HEK293 (cell line): ENCODE measurements around the gene SUCNR1.

Experiments used
- CTCF ChIA-PET: fragments of 350-600 bp; formaldehyde crosslinking; extraction: SDS; loops from one replicate; lab custom pipeline; 2021; ENCODE audit warnings: antibody characterized with exemption; lab: Yijun Ruan, JAX
- POLR2A ChIA-PET: fragments of 300-600 bp; formaldehyde crosslinking; extraction: SDS; loops from one replicate; lab custom pipeline; 2020; ENCODE audit warnings: antibody characterized with exemption, inconsistent platforms; lab: Yijun Ruan, JAX
- H3K27ac ChIP-seq: fragments of 200-500 bp; sonication (Bioruptor generic); 2 replicates; pipeline ENCODE4 v1.5.1; 2014; ENCODE audit warnings: low read depth, low read length, control low read depth, inconsistent platforms; ENCODE audit errors: extremely low read depth
- H3K36me3 ChIP-seq, 2 experiments: fragments of 200-500 bp in 1 of 2; sonication (Bioruptor generic) in 1 of 2; 1 replicate in 1 of 2; 2 replicates in 1 of 2; pipeline ENCODE4 v1.5.1; 2014 to 2017; ENCODE audit warnings: inconsistent platforms in 2 of 2, low read length in 2 of 2; ENCODE audit not compliant: control insufficient read depth in 2 of 2, insufficient read depth in 1 of 2
- H3K4me1 ChIP-seq: fragments of 200-500 bp; sonication (Bioruptor generic); 2 replicates; pipeline ENCODE4 v1.5.1; 2014; ENCODE audit warnings: mild to moderate bottlenecking, low read length, inconsistent platforms; ENCODE audit not compliant: control insufficient read depth, insufficient read depth
- H3K4me3 ChIP-seq: 2 replicates; pipeline ENCODE4 v1.5.1; 2011; ENCODE audit warnings: low read depth, mild to moderate bottlenecking, control low read depth, low read length, moderate library complexity
- H3K9me3 ChIP-seq: fragments of 200-500 bp; sonication (Bioruptor generic); 2 replicates; pipeline ENCODE4 v1.5.1; 2014; ENCODE audit warnings: low read depth, low read length, inconsistent platforms; ENCODE audit not compliant: control insufficient read depth, insufficient read depth
- EGR2 ChIP-seq: fragments of 450-650 bp; formaldehyde crosslinking; IDR thresholded peaks from 2 replicates; pipeline ENCODE4 v1.5.1; 2016; ENCODE audit warnings: low read depth, missing biosample characterization, missing genetic modification characterization
- ELK4 ChIP-seq: IDR thresholded peaks from 2 replicates; pipeline ENCODE4 v1.6.1; 2011; ENCODE audit warnings: mild to moderate bottlenecking, low read depth, low read length, borderline replicate concordance
- GLI2 ChIP-seq: fragments of 450-650 bp; formaldehyde crosslinking; IDR thresholded peaks from 2 replicates; pipeline ENCODE4; 2017; ENCODE audit warnings: missing biosample characterization, missing genetic modification characterization, low read depth, borderline replicate concordance
- HOXC10 ChIP-seq: sonication (generic); formaldehyde crosslinking; IDR thresholded peaks from 2 replicates; pipeline ENCODE4 v1.8.1; 2023; ENCODE audit warnings: mild to moderate bottlenecking, missing genetic modification reagents
- IKZF3 ChIP-seq: fragments of 450-650 bp; IDR thresholded peaks from 2 replicates; pipeline ENCODE4 v1.5.0; 2018; ENCODE audit warnings: missing biosample characterization, mild to moderate bottlenecking, missing genetic modification characterization, moderate library complexity
- KLF10 ChIP-seq: fragments of 450-650 bp; IDR thresholded peaks from 2 replicates; pipeline ENCODE4 v1.5.1; 2018; ENCODE audit warnings: missing biosample characterization, mild to moderate bottlenecking, missing genetic modification characterization
- KLF17 ChIP-seq: fragments of 450-650 bp; formaldehyde crosslinking; IDR thresholded peaks from 2 replicates; pipeline ENCODE4 v1.5.1; 2016; ENCODE audit warnings: missing biosample characterization, missing genetic modification characterization
- MZF1 ChIP-seq: fragments of 450-650 bp; formaldehyde crosslinking; IDR thresholded peaks from 2 replicates; pipeline ENCODE4 v1.5.1; 2017; ENCODE audit warnings: missing biosample characterization, missing genetic modification characterization, borderline replicate concordance
- PATZ1 ChIP-seq: fragments of 450-650 bp; formaldehyde crosslinking; IDR thresholded peaks from 2 replicates; pipeline ENCODE4 v1.5.1; 2016; ENCODE audit warnings: missing biosample characterization, missing genetic modification characterization
- ZBTB17 ChIP-seq: fragments of 450-650 bp; formaldehyde crosslinking; IDR thresholded peaks from 2 replicates; pipeline ENCODE4 v1.5.1; 2016; ENCODE audit warnings: missing biosample characterization, missing genetic modification characterization
- ZNF19 ChIP-seq: fragments of 450-650 bp; formaldehyde crosslinking; IDR thresholded peaks from 2 replicates; pipeline ENCODE4; 2016; ENCODE audit warnings: missing biosample characterization, missing genetic modification characterization, low read depth
- ZNF2 ChIP-seq: fragments of 450-650 bp; formaldehyde crosslinking; IDR thresholded peaks from 2 replicates; pipeline ENCODE4 v1.5.1; 2016; ENCODE audit warnings: missing biosample characterization, missing genetic modification characterization
- ZNF274 ChIP-seq, 2 experiments: fragments of 200-500 bp in 1 of 2; fragments of 450-650 bp in 1 of 2; sonication (Bioruptor generic) in 1 of 2; formaldehyde crosslinking in 1 of 2; IDR thresholded peaks; 2 replicates each; pipeline versions ENCODE4 v1.5.1 to v1.6.1; 2014 to 2016; ENCODE audit warnings: borderline replicate concordance in 1 of 2, inconsistent platforms in 1 of 2, low read length in 1 of 2, missing biosample characterization in 1 of 2, missing genetic modification characterization in 1 of 2
- ZNF302 ChIP-seq: fragments of 450-650 bp; formaldehyde crosslinking; IDR thresholded peaks from 2 replicates; pipeline ENCODE4 v1.5.1; 2016; ENCODE audit warnings: missing biosample characterization, missing genetic modification characterization, low read depth
- ZNF354C ChIP-seq: fragments of 450-650 bp; formaldehyde crosslinking; IDR thresholded peaks from 2 replicates; pipeline ENCODE4 v1.5.1; 2016; ENCODE audit warnings: missing biosample characterization, missing genetic modification characterization, low read depth, borderline replicate concordance
- ZNF530 ChIP-seq: fragments of 450-650 bp; formaldehyde crosslinking; IDR thresholded peaks from 2 replicates; pipeline ENCODE4 v1.5.1; 2016; ENCODE audit warnings: low read depth, missing biosample characterization, missing genetic modification characterization
- ZNF639 ChIP-seq: fragments of 450-650 bp; formaldehyde crosslinking; IDR thresholded peaks from 2 replicates; pipeline ENCODE4 v1.5.1; 2016; ENCODE audit warnings: missing biosample characterization, missing genetic modification characterization
- ZNF837 ChIP-seq: fragments of 450-650 bp; formaldehyde crosslinking; IDR thresholded peaks from 2 replicates; pipeline ENCODE4 v1.5.1; 2016; ENCODE audit warnings: missing biosample characterization, missing genetic modification characterization

SUCNR1 gene

GRCh38 chr3:151908399-151908798 lies 35.0 kb downstream of the SUCNR1 start:
- ChIA-PET CTCF (no interaction called here), POLR2A (no interaction called here)
- Histone ChIP-seq H3K4me1 (no peaks in the 10 kb centered on the region), H3K9me3 (no peaks in the 10 kb centered on the region), H3K36me3 (no peaks in the 10 kb centered on the region), H3K27ac (no peak overlapping the region), H3K4me3 (no peak overlapping the region)
- no peak for TF ChIP-seq ZBTB17 (tag by site-specific recombination)

GRCh38 chr3:151909681-151910405 lies 36.4 kb downstream of the SUCNR1 start:
- ChIA-PET CTCF (no interaction called here), POLR2A (no interaction called here)

More at GRCh38 chr3:151909681-151910405, 36.4 kb downstream of the SUCNR1 start:
- Histone ChIP-seq H3K4me3 (no peak overlapping the region), H3K9me3 (no peaks in the 10 kb centered on the region), H3K36me3 (no peaks in the 10 kb centered on the region), H3K4me1 (no peaks in the 10 kb centered on the region)
- TF ChIP-seq ZNF530 (no peak), ELK4 (no peak), ZNF354C (tag by site-specific recombination) (no peak), ZNF302 (tag by site-specific recombination) (no peak), ZNF639 (tag by site-specific recombination) (no peak), ZBTB17 (tag by site-specific recombination) (no peak), KLF17 (no peak), HOXC10 (no peak), MZF1 (no peak), ZNF837 (tag by site-specific recombination) (no peak), KLF10 (tag by site-specific recombination) (no peak), ZNF2 (no peak), PATZ1 (tag by site-specific recombination) (no peak), ZNF19 (tag by site-specific recombination) (no peak), IKZF3 (tag by site-specific recombination) (no peak), ZNF274 (IDR thresholded peaks at IDR 0.05; ENCODE audit: low read length) (no peak), ZNF274 (tag by site-specific recombination; IDR thresholded peaks at IDR 0.05; ENCODE audit: borderline replicate concordance) (no peak), EGR2 (tag by site-specific recombination) (no peak), GLI2 (tag by site-specific recombination) (no peak)
- TF ChIP-seq, all 188 proteins: peak for 0
- H3K27ac ChIP-seq: no peak overlapping the region
